Measurements from ENCODE around the gene NFASC.

Gene NFASC

DNA sequence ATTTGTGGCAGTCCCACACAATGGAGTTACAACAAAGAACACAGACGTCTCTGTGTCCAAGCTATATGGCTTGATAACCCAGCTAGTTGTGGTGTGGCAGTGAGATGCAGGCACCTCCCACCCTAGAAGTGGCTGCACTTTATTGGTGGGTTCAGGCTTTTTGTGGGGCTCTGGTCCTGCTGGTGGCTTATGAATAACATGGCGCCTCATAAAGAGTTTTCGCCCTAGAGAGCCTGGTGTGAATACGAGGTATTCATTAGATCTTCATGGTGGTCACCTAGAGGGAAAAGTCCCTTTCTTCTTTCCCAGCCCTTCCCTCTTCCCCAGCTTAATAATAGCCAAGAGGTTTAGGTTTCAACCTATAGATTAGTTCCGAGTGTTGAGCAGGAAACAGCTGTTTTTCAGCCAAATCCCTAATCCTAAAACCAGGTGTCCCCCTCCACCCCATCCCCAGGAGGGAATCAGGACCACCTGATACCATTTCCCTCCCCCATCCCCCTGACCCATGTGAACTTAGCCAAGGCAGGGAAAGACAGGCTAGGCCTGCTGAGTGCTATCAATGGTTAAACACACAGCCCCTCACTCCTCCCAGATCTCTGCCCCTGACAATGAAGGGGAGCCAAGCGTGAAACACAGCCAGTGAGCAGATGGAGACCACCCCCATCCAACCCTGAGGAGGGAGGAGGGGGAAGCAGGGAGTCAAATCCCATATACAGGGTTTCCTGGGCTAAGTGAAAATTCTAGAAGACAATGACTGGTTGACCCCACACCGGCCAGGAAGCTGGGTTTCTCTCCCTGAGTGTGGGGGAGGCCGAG lies 58.2 kb downstream of the NFASC start:
- no peak for DNase-seq (ENCODE audit: low read depth in 2 of 2)

DNA sequence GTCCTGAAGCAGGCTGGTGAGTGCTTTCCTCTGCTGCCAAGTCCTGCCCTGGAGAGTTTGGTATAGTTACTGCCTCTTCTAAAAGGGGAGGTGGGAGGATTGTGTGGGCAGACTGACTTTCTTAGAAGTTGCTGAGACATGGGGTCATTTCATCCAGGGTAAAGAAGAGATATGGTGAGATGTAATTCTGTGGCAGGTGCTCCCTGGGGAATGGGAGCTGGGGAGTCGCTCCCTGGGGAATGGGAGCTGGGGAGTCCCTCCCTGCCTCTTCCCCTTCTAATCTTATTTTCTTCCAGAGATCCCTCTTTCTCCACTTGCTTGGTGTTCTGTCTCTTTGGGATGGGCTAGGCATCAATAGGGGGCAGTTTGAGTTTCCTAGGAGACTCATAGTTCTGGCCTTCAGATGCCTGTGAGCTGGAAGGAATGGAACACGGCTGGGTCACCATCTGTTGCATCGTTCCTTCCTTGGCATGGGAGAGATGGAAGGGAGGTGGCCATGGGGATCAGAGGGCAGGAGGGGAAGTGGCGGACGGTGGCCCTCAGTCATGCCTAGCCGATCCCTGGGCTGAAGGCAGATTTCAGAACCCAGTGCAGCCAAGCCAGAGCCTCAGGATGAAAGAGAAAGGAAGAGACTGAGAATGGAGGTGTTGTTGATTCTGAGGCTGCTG lies 59.0 kb downstream of the NFASC start:
- no peak for DNase-seq (ENCODE audit: low read depth in 2 of 2)

DNA sequence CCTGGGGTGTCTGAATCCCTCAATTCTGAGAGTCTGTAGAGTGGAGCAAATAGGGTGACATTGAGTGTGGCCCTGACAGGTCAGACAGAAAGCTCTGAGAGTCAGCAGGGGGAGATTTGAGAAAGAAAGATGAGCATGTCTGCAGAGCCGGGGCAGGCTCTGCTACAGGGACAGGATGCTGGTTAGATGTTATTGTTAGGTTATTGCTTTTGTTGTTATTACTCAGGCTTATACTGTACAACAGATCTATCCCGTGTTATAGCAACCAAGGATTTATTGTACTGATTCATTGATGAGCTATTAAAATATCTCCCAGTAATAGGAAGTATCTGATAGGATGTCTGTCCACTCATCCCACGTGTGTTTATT lies 59.5 kb downstream of the NFASC start:
- DNase-seq (ENCODE audit: low read depth in 2 of 2): no peak

DNA sequence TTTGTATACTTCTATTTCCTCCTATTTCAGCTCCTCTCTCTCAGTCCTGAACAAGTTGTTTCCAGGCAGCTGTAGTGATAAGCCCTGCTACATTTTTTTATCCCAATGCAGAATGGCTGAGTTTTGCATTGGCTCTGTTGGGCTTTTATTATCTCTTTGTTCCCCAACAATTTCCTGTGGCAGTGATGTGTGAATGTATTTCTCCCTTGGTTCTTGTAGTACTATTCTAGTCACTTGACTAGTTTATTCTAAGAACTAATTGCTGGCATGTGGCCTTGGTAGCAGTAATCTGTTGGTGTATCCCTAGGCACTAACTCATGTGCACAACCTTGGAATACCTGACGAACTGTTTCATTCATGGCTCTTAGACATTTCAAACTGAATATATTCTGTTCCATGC lies 60.7 kb downstream of the NFASC start:
- DNase-seq (ENCODE audit: low read depth in 2 of 2): no peak

DNA sequence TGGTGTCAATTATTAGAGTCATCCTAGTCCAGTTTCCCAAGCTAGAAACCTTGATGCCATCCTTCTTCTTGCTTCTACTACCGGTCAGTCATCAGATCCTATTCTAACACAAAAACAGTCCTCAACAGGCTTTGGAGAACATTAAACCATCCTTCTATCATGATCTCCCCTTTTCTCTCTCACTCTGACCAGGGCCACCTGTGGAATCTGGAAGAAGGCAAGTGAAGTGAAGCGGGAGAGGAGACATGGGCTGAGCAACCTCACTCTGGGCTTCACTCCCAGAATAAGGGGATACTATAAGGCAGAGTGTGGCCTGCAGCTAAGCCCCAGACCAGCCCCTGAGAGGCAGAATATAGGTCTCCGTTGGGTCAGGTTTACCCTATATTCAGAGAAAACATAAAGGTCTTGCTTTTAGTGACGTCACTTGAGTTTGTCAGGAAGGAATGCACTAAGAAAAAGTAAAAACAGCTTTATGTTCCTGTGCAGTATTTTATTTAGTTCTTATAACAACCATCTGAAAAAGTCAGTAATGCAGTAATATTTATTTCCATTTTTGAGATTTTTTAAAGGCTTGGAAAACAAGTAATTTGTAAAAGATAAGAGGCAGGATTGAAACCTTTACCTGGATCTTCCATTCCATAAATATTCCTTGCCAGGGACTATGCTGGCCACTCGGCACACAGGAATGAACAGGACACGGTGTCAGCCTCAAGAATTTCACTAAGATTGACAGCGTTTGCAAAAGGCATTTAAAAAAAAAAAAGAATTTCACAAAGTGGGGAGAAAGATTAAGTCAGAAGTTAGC lies 61.3 kb downstream of the NFASC start:
- no peak for DNase-seq (ENCODE audit: low read depth in 2 of 2)

DNA sequence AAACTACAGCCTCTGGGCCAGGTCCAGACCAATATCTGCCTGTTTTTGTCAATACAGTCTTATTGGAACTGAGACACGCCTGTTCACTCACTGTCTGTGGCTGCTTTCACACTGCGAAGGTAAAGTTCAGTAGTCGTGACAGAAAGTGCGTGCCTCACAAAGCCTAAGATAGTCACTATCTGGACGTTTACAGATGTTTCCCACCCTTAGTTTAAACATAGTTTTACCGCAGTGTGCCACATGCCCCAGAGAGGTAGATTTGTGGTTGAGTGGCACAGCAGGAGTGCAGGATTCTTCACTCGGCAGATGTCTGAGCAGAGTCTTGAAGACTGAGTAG lies 61.9 kb downstream of the NFASC start:
- no peak for DNase-seq (ENCODE audit: low read depth in 2 of 2)

DNA sequence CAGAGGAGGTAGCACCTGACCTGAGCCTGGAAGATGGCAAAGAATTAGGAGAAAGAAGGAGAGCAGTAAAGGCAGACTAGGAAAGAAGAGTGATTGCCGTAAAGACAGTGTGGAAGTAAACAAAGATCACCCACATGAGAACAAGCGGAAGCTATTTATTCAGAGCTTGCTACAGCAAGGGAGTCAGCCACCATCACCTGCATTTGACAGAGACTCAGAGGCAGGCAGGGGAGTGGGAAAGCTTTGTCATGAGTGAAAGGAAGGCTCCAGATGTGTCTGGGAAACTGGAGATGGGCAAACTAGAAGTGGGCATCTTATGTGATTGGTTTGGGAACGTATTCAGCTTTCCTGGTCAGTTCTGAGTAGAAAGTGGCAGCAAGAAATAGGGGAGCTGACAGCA lies 64.5 kb downstream of the NFASC start:
- no peak for DNase-seq (ENCODE audit: low read depth in 2 of 2)

DNA sequence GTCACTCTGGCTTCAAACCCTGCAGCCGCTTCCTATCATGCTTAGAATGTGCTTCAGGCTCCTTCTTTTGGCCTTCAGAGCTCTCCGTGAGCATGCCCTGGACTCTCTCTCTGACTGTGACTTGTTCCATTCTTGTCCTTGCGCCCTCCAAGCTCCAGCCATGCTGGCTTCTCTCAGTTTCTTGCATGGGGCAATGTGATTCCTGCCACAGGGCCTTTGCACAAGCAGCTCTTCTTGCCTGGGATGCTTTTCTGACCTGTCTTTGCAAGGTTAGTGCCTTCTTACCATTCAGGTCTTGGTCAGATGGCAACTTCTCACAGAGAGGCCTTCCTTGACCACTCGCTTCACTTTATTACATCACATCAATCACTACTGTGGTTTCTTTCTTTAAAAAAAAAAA lies 66.1 kb downstream of the NFASC start:
- DNase-seq (ENCODE audit: low read depth in 2 of 2): no peak

DNA sequence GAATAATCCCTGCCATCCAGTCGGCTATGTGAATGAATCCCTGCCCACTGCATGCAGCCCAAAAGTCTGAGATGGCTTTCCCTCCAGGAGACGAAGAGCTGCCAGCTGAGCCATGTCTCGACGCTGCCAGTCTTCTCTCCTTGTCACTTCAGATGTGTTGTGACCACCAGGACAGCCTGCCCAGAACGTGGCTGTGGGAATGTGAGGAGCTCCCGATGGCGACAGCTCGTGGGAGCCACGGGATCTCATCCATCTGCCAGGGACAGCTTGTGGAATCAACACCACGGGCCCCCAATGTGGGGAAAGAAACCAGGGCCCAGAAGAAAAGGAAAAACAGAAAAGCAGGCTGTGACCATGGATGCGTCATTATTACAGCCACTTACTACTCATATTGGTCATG lies 67.2 kb downstream of the NFASC start:
- DNase-seq (ENCODE audit: low read depth in 2 of 2): no peak

DNA sequence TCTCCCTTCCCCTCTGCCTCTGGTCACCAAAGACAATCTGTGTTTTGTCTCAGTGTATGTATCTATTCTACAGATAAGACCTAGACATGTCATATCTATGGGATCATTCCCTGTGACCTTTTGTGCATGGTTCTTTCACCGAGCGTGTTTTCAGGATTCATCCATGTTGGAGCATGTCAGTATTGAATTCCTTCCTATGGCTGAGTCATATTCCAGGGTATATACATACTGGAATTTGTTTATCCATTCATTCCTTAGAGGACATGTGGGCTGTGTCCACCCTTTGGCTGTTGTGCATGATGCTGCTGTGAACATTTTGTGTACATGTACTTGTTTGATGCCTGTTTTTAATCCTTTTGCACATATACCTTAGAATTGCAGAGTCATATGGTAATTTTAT lies 69.9 kb downstream of the NFASC start:
- DNase-seq (ENCODE audit: low read depth in 2 of 2): no peak

DNA sequence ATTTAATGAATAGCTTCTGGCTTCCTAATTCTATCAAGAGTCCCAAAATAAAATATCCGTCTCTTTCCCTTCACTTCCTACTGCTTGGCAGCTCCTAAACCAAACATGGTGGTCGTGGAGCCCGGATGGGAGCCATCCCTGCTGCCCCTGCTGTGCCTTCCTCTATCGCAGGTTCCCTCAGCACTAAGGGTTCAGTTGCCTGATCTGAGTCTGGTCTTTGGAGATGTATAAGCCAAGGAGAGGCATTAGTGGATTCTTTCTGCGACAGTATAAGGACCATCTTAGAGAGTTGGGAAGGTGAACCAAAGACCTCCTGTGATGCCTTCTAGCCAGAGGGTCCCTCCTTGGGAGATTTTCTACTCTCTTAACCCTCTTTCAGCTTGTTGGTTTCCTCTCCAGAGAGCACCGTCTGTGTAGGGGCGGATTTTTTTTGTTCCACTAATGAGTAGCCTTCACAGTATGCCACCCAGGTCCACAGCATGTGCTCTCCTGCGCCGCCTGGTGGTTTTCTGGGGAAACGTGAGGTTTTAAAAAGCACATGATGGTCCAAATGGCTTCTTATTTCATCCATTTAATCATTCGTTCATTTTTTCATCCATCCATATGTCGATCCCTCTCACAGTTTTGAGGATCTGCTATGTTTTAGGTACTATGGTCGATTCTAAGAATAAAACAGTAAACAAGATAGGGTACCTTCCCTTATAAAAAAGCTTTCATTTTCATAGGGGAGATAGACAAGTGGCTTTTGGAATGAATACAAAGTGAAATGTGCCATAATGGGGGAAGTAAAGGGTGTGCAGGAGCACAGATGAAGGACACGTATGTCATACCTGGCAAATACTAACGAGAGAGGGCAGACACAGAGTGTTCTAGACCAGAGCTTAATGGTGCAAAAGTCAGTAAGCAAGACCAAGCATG lies 71.0 kb downstream of the NFASC start:
- peak in 1 of 2 experiments; percentile 53 for DNase-seq (ENCODE audit: low read depth in 2 of 2)

DNA sequence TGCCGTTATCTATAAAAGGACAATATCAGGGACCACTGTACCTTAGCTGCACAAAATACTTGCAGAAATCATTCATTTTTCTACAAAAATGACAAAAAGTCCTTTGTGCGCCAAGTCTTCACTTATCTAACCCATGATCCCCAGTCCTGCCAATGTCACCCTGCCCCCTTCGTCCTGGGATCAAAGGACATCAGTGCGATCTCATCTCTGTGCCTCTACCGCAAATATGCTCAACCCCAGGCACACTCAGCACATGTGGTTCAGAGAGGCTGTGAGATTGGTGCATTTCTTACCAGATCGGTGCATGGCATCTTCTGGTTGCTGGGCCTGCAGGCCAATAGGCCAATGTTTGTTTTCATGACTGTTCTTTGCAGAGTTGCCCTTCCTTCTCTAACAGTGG lies 72.8 kb downstream of the NFASC start:
- no peak for DNase-seq (ENCODE audit: low read depth in 2 of 2)

DNA sequence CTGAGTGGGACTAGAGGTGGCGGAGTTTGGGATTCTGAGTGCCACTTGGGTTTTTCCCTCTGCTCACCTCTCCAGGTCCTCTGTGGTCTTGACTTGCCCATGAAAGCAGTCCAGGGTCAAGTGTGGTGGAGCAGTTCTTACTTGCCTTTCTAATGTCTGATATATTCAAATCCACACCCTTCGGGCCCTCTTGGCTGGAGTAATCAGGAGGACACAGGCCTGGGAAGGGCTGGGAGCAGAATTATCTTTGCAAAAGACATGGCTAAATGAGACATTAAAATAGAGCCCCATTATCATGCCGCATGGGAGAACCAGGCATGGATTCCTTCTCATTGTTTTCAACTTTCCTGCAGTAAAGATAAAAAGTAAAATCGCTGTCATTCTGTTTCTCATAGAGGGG lies 74.0 kb downstream of the NFASC start:
- DNase-seq (ENCODE audit: low read depth in 2 of 2): no peak

DNA sequence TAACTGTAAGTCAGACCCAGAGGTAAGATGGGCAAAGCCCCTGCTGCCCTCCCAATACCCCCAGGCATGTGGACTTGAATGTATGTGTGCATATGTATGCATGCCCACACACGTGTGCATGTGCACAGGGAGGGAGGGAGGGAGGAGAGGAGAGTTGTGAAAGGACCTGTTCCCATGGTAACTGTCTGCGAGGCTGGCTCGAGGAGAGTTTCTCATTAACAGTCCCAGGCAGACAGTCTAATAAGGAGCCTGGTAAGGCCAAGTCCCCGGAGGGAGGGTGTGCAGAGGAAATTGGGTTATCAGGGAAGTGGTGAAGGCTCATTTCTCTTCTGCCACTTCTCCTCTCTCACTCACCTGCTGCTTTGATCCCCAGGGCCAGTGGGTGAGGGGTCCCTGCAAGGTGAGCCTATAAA lies 74.9 kb downstream of the NFASC start:
- no peak for DNase-seq (ENCODE audit: low read depth in 2 of 2)

DNA sequence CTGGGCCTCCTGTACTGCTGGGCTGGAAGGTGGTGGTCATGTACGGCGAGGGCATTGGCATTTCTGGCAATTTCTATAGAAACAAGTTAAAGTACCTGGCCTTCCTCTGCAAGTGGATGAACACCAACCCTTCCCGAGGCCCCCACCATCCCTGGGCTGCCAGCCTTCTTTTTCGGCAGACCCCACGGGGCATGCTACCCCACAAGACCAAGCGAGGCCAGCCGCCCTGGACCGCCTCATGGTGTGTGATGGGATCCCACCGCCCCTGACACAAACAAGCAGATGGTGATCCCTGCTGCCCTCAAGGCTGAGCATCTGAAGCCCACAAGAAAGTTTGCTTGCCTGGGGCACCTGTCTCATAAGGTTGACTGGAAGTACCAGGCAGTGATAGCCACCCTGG lies 76.0 kb downstream of the NFASC start:
- DNase-seq (ENCODE audit: low read depth in 2 of 2): no peak

DNA sequence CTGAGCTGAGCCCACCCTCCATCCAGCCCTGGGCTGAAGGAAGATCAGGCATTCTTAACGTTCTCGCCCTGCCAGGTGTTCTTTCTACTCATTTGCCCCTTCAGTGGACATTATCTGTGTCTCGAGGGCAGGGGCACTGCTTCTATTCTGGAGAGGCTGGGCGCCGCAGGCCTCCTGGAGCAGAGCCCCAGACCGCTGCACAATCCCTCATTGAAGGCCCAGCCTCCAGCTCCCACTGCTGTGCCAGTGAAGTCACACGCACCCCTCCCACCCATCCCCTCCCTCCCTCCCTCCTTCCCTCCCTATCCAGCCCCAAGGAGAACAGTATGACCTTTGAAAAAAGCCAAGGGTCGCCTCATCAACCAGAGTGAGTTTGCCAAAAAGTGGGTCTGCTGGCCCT lies 76.7 kb downstream of the NFASC start:
- DNase-seq (ENCODE audit: low read depth in 2 of 2): no peak

DNA sequence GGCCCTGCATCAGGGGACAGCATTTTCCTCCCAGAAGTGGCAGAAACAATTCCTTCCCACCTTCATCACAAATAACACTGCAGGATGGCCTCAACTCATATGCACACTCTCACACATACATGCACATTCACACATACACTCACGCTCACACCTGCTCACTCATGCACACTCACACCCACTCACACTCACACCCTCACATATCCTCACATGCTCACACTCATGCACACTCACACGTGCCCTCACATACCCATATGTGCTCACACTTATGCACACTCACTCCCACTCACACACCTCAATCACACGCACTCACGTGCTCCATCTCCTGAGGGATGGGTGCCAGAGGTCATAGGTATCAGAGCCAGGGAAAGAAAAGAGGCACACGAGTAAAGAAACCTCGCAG lies 77.1 kb downstream of the NFASC start:
- DNase-seq (ENCODE audit: low read depth in 2 of 2): no peak

DNA sequence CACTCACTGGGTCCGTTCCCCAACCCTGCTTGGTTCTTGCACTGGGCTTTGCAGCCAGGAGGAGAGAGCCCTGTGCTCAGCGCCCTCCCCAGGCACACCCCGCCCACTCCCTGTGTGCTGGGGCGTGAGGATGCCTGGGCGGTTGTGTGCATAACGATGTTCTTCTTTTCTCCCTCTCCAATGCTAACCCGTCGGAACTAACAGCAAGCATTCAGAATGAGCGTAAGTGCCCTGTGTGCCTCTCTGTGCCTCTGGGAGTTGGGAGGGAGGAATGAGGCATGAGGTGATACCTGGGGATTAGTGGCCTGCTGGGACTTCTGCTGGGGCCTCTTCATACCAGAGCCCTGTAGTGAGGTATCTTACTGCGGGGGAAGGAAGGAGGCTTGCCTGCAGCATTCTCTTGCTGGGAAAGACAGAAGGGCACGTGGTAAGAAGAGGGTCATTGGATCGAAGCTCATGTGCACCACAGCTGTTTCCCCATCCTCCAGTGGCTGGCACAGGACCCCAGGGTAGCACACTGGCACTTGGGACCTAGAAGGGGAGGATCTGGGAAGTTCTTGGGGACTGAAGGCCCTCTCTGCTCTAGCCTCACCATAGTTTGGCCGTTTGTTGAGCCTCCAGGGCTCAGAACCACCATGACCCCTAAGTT lies 79.8 kb downstream of the NFASC start:
- DNase-seq (ENCODE audit: low read depth in 2 of 2): no peak

DNA sequence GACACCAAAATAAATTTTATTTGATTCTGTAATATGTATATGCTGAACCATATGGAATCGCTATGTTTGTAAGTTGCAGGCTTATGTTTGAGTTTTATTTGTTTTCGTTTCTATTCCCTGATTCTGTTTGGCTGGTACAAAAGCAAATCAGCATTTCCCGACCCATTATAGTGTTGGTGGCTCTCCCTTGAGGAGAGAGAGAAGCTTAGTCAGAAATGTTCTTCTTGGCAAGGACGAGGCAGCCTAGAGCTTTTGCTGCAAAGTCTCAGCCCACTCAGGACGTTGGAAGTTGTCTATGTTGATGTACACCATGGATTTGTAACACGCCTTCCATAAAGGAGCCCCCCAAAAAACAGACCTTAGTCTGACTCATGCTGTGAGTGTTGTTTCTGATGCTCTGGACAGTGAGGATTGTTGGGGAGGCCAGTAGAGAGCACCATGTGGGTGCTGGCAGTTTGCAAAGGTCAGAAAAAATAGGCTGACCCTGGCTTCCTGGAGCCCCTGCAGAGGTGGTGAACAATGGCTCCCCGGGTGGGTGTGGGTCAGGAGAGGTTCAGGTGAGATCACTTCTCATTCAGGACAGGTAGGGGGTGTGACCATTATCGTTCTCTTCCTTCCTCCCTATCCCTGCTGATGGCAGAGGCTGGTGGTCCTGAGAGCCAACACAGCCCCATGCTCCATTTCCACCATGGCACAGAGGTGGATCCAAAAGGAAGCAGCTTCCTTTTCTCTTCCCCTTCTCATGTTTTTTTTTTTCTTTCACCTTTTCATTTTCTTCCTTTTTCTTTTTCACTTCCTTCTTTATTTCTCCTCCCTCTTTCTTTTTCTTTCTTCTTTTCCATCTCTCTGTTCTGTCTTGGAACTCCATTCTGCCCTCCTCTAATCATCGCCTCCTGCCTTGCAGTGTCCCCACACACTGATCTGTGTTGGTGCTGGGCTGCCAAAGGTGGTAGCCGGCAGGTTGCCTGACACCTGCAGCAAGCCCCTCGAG lies 88.0 kb downstream of the NFASC start:
- DNase-seq (ENCODE audit: low read depth in 2 of 2): no peak

DNA sequence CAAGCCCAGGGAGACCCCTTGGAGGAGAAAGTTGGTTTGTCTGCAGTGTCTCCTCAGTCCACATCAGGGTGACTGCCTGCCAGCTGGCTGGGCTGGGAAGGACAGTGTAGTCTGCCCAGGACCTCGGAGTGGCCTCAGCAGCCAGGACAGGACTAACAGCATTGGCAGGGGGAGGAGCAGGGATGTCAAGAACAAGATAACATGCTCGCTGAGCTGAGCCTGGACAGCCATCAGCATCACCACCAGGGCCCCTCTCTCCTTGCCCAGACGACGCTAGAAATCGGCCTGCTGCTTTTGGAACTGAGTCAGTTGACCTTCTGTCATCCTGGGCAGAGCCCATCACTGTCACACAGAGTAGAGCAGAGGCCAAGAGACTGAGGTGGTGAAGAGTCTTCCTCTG lies 88.7 kb downstream of the NFASC start:
- DNase-seq (ENCODE audit: low read depth in 2 of 2): no peak

All from stimulated activated CD4-positive, alpha-beta T cell treated with anti-CD3 and anti-CD28 coated beads, Interleukin-12 subunit alpha, Interleukin-12 subunit beta, amount 100 ng/mL, for 24 hours (primary cell).